Suprapubic skin (tissue), 4 donors: ENCODE measurements around the gene C6orf141. TPM values are rescaled to one million over a fixed set of nuclear protein-coding genes. Genes with fewer than 3 reads are reported as not detected.

Experiments used
- DNase-seq, 2 donors: peaks; one replicate each; pipeline ENCODE4 v3.0.0-alpha.2; 2019; ENCODE audit warnings: low spot score in 2 of 2
- H3K27ac ChIP-seq: fragments of 200-600 bp; sonication (generic); one replicate; pipeline ENCODE4 v1.5.1; 2019
- H3K27me3 ChIP-seq: fragments of 200-600 bp; sonication (generic); one replicate; pipeline ENCODE4 v1.5.1; 2019
- H3K36me3 ChIP-seq: fragments of 200-600 bp; sonication (generic); one replicate; pipeline ENCODE4 v1.5.1; 2019
- H3K4me1 ChIP-seq: fragments of 200-600 bp; sonication (generic); one replicate; pipeline ENCODE4 v1.5.1; 2019
- H3K4me3 ChIP-seq: fragments of 200-600 bp; sonication (generic); one replicate; pipeline ENCODE4 v1.5.1; 2019; ENCODE audit warnings: mild to moderate bottlenecking
- H3K9me3 ChIP-seq: fragments of 200-600 bp; sonication (generic); one replicate; pipeline ENCODE4 v1.5.1; 2019
- EP300 ChIP-seq: sonication (generic); formaldehyde crosslinking; IDR thresholded peaks from one replicate; pipeline ENCODE4 v1.6.1; 2017; ENCODE audit warnings: antibody characterized with exemption
- POLR2A ChIP-seq, 2 donors: fragments of 450-650 bp; IDR thresholded peaks; one replicate each; pipeline ENCODE4 v1.6.1; 2017; ENCODE audit warnings: antibody characterized with exemption in 2 of 2, mild to moderate bottlenecking in 2 of 2, moderate library complexity in 2 of 2
- POLR2AphosphoS5 ChIP-seq, 3 donors: sonication (generic); formaldehyde crosslinking; IDR thresholded peaks; one replicate each; pipeline ENCODE4 v1.6.1; 2017; ENCODE audit warnings: antibody characterized with exemption in 3 of 3
- WGBS: methylation state at CpG from one replicate; pipeline ENCODE4 v1.1.5; 2018; 5-methylcytosine and 5-hydroxymethylcytosine counted together
- total RNA-seq, 4 donors: library from RNA; depleted of rRNA; stranded (reverse); fragments of >200 nt; gene quantifications; one replicate each; pipeline ENCODE4 v1.1.0, GENCODE V29; 2016
- TF ChIP-seq, protein P1 (sequence below), 2 donors: fragments of 200-600 bp in 1 of 2; fragments of 450-650 bp in 1 of 2; sonication (generic) in 1 of 2; IDR thresholded peaks; one replicate each; pipeline ENCODE4 v1.5.1; 2016 to 2019; ENCODE audit warnings: antibody characterized with exemption in 2 of 2, mild to moderate bottlenecking in 1 of 2, moderate library complexity in 1 of 2

C6orf141 gene
- total RNA-seq, 4 donors from 2014 or later = 8.2 to 49.7 (median 9.3) TPM

DNA sequence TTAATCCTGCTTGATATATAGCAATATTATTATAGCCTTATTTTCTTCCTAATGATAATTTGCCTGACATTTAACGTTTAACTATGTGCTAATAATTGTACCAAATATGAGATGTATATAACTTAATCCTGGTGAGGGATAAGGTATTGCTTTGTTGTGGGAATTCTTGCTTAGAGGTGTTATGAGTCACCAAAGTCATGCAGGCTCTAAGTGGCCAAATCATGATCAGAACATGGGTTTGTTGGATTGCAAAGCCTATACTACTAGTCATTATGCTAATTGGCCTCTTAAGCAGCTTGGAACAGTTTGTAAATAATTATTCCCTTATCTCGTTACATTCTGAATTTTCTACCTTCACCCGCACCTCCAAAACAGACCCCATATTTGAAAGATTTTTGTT lies 21.9 kb upstream of the C6orf141 start:
- DNase-seq = no peak
- H3K4me3 ChIP-seq = no peak overlapping the region
- H3K27ac ChIP-seq = no peak overlapping the region
- H3K36me3 ChIP-seq = no peaks in the 10 kb centered on the region
- 31% methylated on average over 3 of the region's 3 CpGs for WGBS
- peaks cover 4% of the 10 kb centered on the region for H3K27me3 ChIP-seq
- no peak for TF ChIP-seq EP300
- TF ChIP-seq POLR2AphosphoS5 (IDR thresholded peaks at IDR 0.05) = no peak
- TF ChIP-seq POLR2A (IDR thresholded peaks at IDR 0.05) = no peak
- TF ChIP-seq, protein P1, sequence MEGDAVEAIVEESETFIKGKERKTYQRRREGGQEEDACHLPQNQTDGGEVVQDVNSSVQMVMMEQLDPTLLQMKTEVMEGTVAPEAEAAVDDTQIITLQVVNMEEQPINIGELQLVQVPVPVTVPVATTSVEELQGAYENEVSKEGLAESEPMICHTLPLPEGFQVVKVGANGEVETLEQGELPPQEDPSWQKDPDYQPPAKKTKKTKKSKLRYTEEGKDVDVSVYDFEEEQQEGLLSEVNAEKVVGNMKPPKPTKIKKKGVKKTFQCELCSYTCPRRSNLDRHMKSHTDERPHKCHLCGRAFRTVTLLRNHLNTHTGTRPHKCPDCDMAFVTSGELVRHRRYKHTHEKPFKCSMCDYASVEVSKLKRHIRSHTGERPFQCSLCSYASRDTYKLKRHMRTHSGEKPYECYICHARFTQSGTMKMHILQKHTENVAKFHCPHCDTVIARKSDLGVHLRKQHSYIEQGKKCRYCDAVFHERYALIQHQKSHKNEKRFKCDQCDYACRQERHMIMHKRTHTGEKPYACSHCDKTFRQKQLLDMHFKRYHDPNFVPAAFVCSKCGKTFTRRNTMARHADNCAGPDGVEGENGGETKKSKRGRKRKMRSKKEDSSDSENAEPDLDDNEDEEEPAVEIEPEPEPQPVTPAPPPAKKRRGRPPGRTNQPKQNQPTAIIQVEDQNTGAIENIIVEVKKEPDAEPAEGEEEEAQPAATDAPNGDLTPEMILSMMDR (IDR thresholded peaks at IDR 0.05) = no peak
- H3K4me1 ChIP-seq = peaks cover 10% of the 10 kb centered on the region
- no peaks in the 10 kb centered on the region for H3K9me3 ChIP-seq

DNA sequence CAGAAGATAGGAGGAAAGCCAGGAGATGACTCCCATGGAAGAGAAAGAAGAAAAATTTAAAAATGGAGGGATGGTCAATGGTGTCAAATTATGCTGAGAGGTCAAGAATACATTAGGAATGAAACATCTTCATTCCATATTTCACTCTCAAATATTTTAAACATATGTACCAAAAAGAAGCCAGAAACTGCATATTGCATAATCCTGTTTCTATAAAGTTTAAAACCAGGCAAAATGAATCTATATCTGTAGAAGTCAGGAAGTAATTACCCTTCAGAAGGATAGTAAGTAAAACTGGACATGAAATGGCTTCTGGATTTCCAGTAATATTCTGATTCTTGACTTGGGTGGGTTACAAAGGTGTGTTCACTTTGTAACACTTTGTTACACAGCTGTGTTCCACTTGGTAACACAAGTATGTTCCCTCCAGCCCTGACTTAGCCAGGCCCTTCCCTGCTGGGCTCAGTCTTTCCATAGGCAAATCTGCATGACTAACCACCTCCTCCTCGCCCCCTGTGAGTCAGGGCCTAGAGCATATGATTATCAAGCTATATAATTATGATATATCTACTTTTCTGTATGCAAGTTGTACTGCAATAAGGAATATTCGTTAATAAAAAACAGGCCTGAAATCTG lies 20.2 kb upstream of the C6orf141 start:
- 68% methylated on average over 2 of the region's 2 CpGs for WGBS
- no peak overlapping the region for H3K4me3 ChIP-seq

DNA sequence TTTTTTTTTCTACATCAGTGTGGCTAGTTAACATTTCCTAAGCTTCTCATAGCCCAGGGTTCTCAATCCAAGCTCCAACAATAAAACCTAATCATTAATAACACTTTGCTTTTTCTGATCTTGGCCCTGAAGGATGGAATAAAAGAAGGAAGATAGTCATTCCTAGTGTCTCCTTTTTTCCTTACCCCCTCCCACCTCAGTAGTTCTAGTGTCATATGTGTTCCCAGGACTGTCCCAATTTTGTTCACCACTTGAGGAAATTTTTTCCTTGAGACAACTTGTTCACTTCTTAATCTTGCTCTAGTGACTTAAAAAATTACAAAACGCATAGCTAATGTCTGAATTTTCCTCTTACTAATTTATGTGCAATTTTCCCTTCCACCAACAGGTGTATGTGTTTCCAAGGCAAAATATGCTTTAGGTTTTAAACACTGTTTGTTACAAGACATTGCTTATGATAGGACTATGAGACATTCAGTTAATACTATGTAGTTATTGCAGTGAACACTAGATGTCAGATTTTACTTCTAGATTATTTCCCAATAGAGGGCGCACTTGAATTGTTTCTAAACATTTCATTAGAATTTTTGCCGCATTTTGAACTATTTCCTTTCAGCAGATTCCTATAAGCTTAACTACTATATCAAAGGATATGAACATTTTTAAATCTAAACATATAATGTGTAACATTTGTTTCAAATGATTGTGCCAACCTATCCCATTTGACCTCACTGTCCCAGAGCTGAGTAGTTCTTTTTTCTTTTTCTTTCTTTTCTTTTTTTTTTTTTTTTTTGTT lies 18.5 kb upstream of the C6orf141 start:
- H3K9me3 ChIP-seq = no peaks in the 10 kb centered on the region
- no peak overlapping the region for H3K27ac ChIP-seq
- H3K4me1 ChIP-seq = peaks cover 10% of the 10 kb centered on the region
- H3K4me3 ChIP-seq = no peak overlapping the region
- peaks cover 4% of the 10 kb centered on the region for H3K27me3 ChIP-seq
- TF ChIP-seq EP300 = no peak
- TF ChIP-seq, protein P1 (IDR thresholded peaks at IDR 0.05) = peak; percentile 32 to 59
- 3% methylated on average over 3 of the region's 3 CpGs for WGBS
- no peak for DNase-seq
- no peaks in the 10 kb centered on the region for H3K36me3 ChIP-seq

More for the DNA sequence above, 20.2 kb upstream of the C6orf141 start:
- Histone ChIP-seq H3K36me3 (no peaks in the 10 kb centered on the region), H3K4me1 (peaks cover 10% of the 10 kb centered on the region), H3K9me3 (no peaks in the 10 kb centered on the region), H3K27me3 (peaks cover 4% of the 10 kb centered on the region), H3K27ac (no peak overlapping the region)
- no peak for TF ChIP-seq POLR2AphosphoS5 (IDR thresholded peaks at IDR 0.05)
- no peak for DNase-seq

DNA sequence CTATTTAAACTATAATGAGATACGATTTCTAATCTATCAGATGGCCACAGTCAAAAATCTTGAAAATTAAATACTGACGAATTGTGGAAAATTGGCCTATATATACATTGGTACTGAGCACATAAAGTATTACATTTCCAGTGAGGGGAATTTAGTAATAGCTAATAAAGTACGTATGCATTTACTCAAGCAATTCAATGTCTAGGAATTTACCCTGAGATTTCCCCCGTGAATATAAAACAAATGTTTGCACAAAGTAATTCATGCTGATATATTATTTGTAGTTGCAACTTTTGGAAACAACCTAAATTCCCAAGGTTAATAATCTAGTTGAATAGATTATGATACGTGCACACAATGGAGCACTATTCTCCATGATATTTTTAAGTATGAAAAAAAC lies 14.7 kb upstream of the C6orf141 start:
- H3K4me1 ChIP-seq = no peaks in the 10 kb centered on the region
- no peaks in the 10 kb centered on the region for H3K9me3 ChIP-seq
- H3K27me3 ChIP-seq = no peaks in the 10 kb centered on the region
- TF ChIP-seq, protein P1 (IDR thresholded peaks at IDR 0.05) = no peak
- TF ChIP-seq POLR2A (IDR thresholded peaks at IDR 0.05) = no peak
- no peak for TF ChIP-seq EP300
- no peak for TF ChIP-seq POLR2AphosphoS5 (IDR thresholded peaks at IDR 0.05)
- no peak for DNase-seq
- 71% methylated on average over 5 of the region's 5 CpGs for WGBS
- H3K4me3 ChIP-seq = no peak overlapping the region
- H3K27ac ChIP-seq = no peak overlapping the region
- no peaks in the 10 kb centered on the region for H3K36me3 ChIP-seq

DNA sequence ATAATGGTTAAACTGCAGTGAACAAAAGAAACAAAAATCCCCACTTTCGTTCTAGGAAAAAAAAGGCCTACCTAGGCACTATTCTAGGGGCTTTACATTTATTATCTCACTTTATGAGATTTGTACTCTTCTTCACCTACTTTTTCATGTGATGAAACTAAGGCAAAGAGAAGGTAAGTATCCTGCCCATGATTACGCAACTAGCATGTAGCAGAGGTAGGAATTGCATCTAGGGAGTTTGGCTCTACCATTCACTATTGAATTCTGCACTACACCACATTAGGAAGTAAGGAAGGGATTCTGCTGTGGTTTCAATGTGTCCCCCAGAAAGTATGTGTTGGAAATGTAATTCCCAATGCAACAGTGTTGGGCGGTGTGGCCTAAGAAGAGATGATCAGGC lies 11.4 kb upstream of the C6orf141 start:
- Histone ChIP-seq H3K27me3 (no peaks in the 10 kb centered on the region), H3K27ac (no peak overlapping the region), H3K4me1 (peaks cover 7% of the 10 kb centered on the region), H3K4me3 (no peak overlapping the region), H3K36me3 (no peaks in the 10 kb centered on the region), H3K9me3 (no peaks in the 10 kb centered on the region)
- WGBS = 96% methylated on average over 3 of the region's 3 CpGs
- TF ChIP-seq, protein P1 (IDR thresholded peaks at IDR 0.05) = no peak
- TF ChIP-seq EP300 (no peak), POLR2A (IDR thresholded peaks at IDR 0.05) (no peak), POLR2AphosphoS5 (IDR thresholded peaks at IDR 0.05) (no peak)
- no peak for DNase-seq
